PC-9 (cell line): Measurements from ENCODE around the gene TSPEAR. TPM values are rescaled to one million over a fixed set of nuclear protein-coding genes. Genes with fewer than 3 reads are reported as not detected.

Experiments used
- BruUV-seq: library from RNA; stranded (reverse); fragments of 400-500 nt; replicated peaks from 2 replicates; lab custom pipeline; 2021; lab: Mats Ljungman, UMichigan
- CTCF ChIA-PET: fragments of 300-600 bp; sonication (Branson Sonifier 250); formaldehyde crosslinking; loops from one replicate; lab custom pipeline; 2022; ENCODE audit warnings: antibody characterized with exemption; lab: Charles Lee
- POLR2A ChIA-PET: fragments of 300-600 bp; sonication (Branson Sonifier 250); formaldehyde crosslinking; loops from one replicate; lab custom pipeline; 2022; ENCODE audit warnings: antibody characterized with exemption; ENCODE audit not compliant: unreplicated experiment; lab: Charles Lee
- DNase-seq, 2 experiments: peaks; one replicate each; pipeline versions ENCODE4 v3.0.0 to v3.0.0-alpha.2; 2015 to 2022; ENCODE audit warnings: mixed read lengths in 1 of 2
- H2AFZ ChIP-seq: fragments of 200-600 bp; sonication (generic); 2 replicates; pipeline ENCODE4 v1.8.1; 2017; ENCODE audit warnings: antibody characterized with exemption
- H3F3A ChIP-seq: fragments of 200-600 bp; sonication (generic); 2 replicates; pipeline ENCODE4 v1.8.1; 2017; ENCODE audit warnings: antibody characterized with exemption, mild to moderate bottlenecking, low read depth; ENCODE audit not compliant: insufficient read depth
- H3K27ac ChIP-seq: fragments of 200-600 bp; sonication (generic); 2 replicates; pipeline ENCODE4 v1.6.1; 2016; ENCODE audit warnings: mixed run types
- H3K27me3 ChIP-seq: fragments of 200-600 bp; sonication (generic); 2 replicates; pipeline ENCODE4 v1.6.1; 2016; ENCODE audit warnings: low read depth, mixed run types; ENCODE audit not compliant: insufficient read depth
- H3K36me3 ChIP-seq: fragments of 200-600 bp; sonication (generic); 2 replicates; pipeline ENCODE4 v1.6.1; 2016; ENCODE audit warnings: low read depth, mixed run types
- H3K4me1 ChIP-seq: fragments of 200-600 bp; sonication (generic); replicated peaks from 2 replicates; pipeline ENCODE4 v1.6.1; 2016; ENCODE audit warnings: mixed run types; ENCODE audit not compliant: insufficient read depth
- H3K4me2 ChIP-seq: fragments of 200-600 bp; sonication (generic); 2 replicates; pipeline ENCODE4 v1.6.1; 2017; ENCODE audit warnings: mixed run types
- H3K4me3 ChIP-seq: fragments of 200-600 bp; sonication (generic); 2 replicates; pipeline ENCODE4 v1.6.1; 2016; ENCODE audit warnings: mixed run types
- H3K79me2 ChIP-seq: fragments of 200-600 bp; sonication (generic); 2 replicates; pipeline ENCODE4 v1.6.1; 2017; ENCODE audit warnings: low read depth, mixed run types
- H3K9me2 ChIP-seq: fragments of 200-600 bp; sonication (generic); 2 replicates; pipeline ENCODE4 v1.8.1; 2017; ENCODE audit warnings: mild to moderate bottlenecking; ENCODE audit not compliant: insufficient read depth
- H3K9me3 ChIP-seq: fragments of 200-600 bp; sonication (generic); 2 replicates; pipeline ENCODE4 v1.8.1; 2016; ENCODE audit warnings: low read depth; ENCODE audit not compliant: insufficient read depth
- H4K20me1 ChIP-seq: fragments of 200-600 bp; sonication (generic); 2 replicates; pipeline ENCODE4 v1.8.1; 2017; ENCODE audit not compliant: insufficient read depth
- EZH2 ChIP-seq: fragments of 200-600 bp; sonication (generic); IDR thresholded peaks from 2 replicates; pipeline ENCODE4 v1.8.0; 2017; ENCODE audit warnings: antibody characterized with exemption, low read depth
- intact Hi-C: fragments of 100-400 bp; cut with micrococcal nuclease; formaldehyde crosslinking; loops from one replicate; pipeline ENCODE4 v1.10.0; 2022; ENCODE audit not compliant: unreplicated experiment
- total RNA-seq: library from RNA; stranded (reverse); gene quantifications from 2 replicates; pipeline ENCODE4 v1.2.3, GENCODE V29; 2021
- TF ChIP-seq, protein P1 (sequence below): fragments of 200-600 bp; sonication (generic); conservative IDR thresholded peaks from 2 replicates; pipeline ENCODE4 v1.6.1; 2017; ENCODE audit warnings: mixed run types, antibody characterized with exemption, mild to moderate bottlenecking, moderate library complexity

Gene TSPEAR
- total RNA-seq, 1 experiment from 2014 or later, result not detected

DNA sequence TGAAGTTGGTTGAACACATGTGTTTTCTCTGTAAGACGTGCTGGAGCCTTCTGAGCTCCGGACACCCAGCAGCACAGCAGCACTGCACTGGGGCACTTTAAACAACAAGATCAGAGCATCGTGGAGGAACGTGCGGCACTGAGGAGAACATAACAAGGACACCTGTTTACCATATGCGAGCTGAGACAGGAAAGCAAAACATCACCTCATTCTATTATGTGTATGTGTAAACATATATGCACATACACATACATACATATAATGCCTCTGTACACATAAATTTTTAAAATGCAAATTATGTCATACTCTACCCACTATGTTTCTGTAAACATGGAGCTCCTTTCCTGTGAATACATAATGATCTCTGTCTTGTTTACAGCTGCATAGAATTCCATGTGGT, 115.8 kb downstream of the TSPEAR start:
- CTCF ChIA-PET, result no interaction called here
- POLR2A ChIA-PET, result no interaction called here
- Histone ChIP-seq H3K27ac (no peak overlapping the region), H4K20me1 (no peaks in the 10 kb centered on the region), H2AFZ (no peak overlapping the region), H3K9me3 (no peaks in the 10 kb centered on the region), H3K9me2 (no peaks in the 10 kb centered on the region), H3K4me3 (no peak overlapping the region), H3K36me3 (no peaks in the 10 kb centered on the region), H3F3A (no peaks in the 10 kb centered on the region), H3K27me3 (peaks cover 67% of the 10 kb centered on the region), H3K4me1 (no peaks in the 10 kb centered on the region), H3K4me2 (no peak overlapping the region), H3K79me2 (no peaks in the 10 kb centered on the region)
- DNase-seq, result no peak
- no TSS peak for BruUV-seq
- intact Hi-C loops, result no loop called here
- TF ChIP-seq, protein P1, sequence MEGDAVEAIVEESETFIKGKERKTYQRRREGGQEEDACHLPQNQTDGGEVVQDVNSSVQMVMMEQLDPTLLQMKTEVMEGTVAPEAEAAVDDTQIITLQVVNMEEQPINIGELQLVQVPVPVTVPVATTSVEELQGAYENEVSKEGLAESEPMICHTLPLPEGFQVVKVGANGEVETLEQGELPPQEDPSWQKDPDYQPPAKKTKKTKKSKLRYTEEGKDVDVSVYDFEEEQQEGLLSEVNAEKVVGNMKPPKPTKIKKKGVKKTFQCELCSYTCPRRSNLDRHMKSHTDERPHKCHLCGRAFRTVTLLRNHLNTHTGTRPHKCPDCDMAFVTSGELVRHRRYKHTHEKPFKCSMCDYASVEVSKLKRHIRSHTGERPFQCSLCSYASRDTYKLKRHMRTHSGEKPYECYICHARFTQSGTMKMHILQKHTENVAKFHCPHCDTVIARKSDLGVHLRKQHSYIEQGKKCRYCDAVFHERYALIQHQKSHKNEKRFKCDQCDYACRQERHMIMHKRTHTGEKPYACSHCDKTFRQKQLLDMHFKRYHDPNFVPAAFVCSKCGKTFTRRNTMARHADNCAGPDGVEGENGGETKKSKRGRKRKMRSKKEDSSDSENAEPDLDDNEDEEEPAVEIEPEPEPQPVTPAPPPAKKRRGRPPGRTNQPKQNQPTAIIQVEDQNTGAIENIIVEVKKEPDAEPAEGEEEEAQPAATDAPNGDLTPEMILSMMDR, result no peak
- TF ChIP-seq EZH2, result no peak

DNA sequence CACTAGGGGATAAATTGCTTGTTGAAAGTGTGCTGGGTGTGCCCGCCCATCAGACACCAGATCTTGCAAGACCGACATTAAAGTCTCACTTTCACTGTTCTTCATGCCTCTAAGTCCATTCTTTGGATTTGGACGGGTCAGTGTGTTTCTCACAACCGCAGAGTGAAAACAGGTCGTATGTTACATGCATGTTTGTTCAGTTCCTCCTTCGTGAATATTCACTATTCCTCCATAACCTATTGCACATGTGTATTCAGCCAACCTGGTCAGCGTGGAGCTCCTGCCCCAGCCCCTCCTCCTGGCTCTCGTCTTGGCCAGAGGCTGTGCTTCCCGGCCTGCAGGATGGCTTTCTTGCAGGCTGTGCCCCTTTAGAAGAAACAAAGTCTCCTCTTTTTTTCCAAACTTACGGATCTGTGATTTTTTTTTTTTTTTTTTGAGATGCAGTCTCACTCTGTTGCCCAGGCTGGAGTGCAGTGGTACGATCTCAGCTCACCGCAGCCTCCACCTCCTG, 116.9 kb downstream of the TSPEAR start:
- no peak for DNase-seq
- no peaks in the 10 kb centered on the region for H3K9me2 ChIP-seq
- no peaks in the 10 kb centered on the region for H3K9me3 ChIP-seq
- no peak overlapping the region for H3K4me2 ChIP-seq
- H3K27me3 ChIP-seq, result peaks cover 69% of the 10 kb centered on the region
- H2AFZ ChIP-seq, result no peak overlapping the region
- ChIA-PET CTCF (no interaction called here), POLR2A (no interaction called here)
- H4K20me1 ChIP-seq, result no peaks in the 10 kb centered on the region
- no peaks in the 10 kb centered on the region for H3K36me3 ChIP-seq
- no peaks in the 10 kb centered on the region for H3K79me2 ChIP-seq
- no peak overlapping the region for H3K27ac ChIP-seq
- H3K4me1 ChIP-seq, result no peaks in the 10 kb centered on the region
- intact Hi-C loops, result no loop called here
- no peak overlapping the region for H3K4me3 ChIP-seq
- no peaks in the 10 kb centered on the region for H3F3A ChIP-seq
- TF ChIP-seq, protein P1, result no peak
- TF ChIP-seq EZH2, result no peak
- BruUV-seq, result no TSS peak

DNA sequence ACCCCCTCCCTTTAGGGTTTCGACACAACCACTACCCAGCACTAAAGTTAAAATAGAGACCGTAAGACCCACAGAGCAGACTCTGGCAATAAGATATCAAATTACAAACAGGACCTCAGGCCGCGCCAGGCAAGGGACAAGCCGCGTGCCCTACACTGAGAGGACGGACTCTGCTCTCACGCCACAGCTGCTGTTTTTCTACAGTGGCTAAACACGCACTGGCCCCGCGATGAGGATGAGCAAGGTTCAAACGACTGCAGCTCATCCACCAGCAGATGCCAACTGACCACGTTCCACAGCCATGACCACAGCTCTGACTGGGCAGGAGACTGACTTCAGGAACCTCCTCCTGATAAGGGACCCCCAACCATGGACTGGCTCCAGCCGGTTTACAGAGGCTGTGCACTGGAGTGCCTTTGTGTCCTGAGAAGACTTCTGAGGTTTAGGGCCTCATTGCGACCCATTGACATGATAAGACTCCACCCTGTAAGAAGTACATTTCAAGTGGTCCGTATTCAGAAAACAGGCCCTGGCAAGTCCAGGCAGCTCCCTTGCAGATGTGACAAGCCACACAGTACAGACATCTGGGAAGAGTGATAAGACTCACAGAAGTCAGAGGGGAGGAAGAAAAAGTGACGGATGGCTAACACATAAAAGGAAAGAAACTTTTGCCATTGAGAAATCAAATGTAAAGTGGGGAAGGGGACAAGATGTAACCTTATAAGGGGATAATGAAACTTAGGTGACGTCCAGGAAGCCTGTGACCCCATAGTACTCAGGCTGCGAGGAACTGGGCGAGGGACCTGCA, 117.6 kb downstream of the TSPEAR start:
- peak; percentile 14 to 65 for DNase-seq
- peaks cover 63% of the 10 kb centered on the region for H3K27me3 ChIP-seq
- no peak overlapping the region for H3K27ac ChIP-seq
- no peaks in the 10 kb centered on the region for H3K36me3 ChIP-seq
- intact Hi-C loops, result no loop called here
- no peaks in the 10 kb centered on the region for H4K20me1 ChIP-seq
- H3K4me2 ChIP-seq, result no peak overlapping the region
- no peaks in the 10 kb centered on the region for H3K79me2 ChIP-seq
- no peak overlapping the region for H2AFZ ChIP-seq
- no peak overlapping the region for H3K4me3 ChIP-seq
- CTCF ChIA-PET, result no interaction called here
- H3F3A ChIP-seq, result no peaks in the 10 kb centered on the region
- POLR2A ChIA-PET, result no interaction called here
- H3K4me1 ChIP-seq, result no peaks in the 10 kb centered on the region
- no TSS peak for BruUV-seq
- H3K9me3 ChIP-seq, result no peaks in the 10 kb centered on the region
- TF ChIP-seq EZH2, result no peak
- TF ChIP-seq, protein P1, result no peak
- no peaks in the 10 kb centered on the region for H3K9me2 ChIP-seq
